Measurements from ENCODE around the gene MLLT6. TPM values are rescaled to one million over a fixed set of nuclear protein-coding genes. Genes with fewer than 3 reads are reported as not detected.

Gene MLLT6
- total and polyA plus RNA-seq, 2 of the 13 experiments (the other 11 are each of a cell fraction or from before 2014, with no cell fraction given) = 50.7 to 69.5 TPM

DNA sequence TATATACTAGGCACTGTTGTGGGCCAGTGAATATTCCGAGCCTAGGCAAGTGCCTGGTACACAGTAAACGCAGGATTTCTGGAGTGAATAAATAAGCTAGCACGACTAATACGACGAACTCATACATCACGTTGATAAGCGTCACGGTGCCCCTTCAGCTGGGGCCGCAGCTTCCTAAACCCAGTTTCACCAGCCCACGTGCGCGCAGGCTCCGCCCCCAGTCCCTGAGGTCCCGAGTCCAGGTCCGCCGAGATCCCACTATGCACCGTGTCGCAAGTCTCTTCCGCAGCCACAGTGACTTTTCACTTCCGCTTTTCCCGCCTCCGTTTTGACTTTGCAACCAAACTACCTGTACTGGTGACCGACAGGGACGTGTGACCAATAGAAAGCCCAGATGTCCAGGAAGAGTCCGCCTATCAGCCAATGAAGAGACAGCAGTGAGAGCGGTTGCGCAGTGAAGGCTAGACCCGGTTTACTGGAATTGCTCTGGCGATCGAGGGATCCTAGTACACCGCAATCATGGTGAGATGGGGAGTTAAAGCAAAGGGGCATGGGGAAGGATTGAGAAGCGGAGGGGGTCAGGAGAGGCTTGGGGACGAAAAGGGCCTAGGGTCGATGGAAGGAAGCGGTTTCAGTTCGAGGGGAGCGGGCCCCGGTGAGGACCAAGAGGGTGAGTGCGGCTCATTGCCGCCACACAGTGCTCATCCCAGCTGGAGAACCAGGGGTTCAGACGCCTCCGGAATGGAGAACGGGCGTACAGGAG is 47.4 kb downstream of the MLLT6 start, which contains the start of gene PSMB3 (continued):
- TF ChIP-seq ZNF570 (CRISPR knock-in tag; IDR thresholded peaks at IDR 0.05; ENCODE audit: borderline replicate concordance) = no peak
- TF ChIP-seq ATM (IDR thresholded peaks at IDR 0.05; ENCODE audit: borderline replicate concordance) = no peak
- peak; percentile 90; the same call in 1 of the 2 replicates for TF ChIP-seq ZBTB3 (CRISPR knock-in tag; IDR thresholded peaks at IDR 0.05; ENCODE audit: borderline replicate concordance, low read depth)
- TF ChIP-seq, protein P1, sequence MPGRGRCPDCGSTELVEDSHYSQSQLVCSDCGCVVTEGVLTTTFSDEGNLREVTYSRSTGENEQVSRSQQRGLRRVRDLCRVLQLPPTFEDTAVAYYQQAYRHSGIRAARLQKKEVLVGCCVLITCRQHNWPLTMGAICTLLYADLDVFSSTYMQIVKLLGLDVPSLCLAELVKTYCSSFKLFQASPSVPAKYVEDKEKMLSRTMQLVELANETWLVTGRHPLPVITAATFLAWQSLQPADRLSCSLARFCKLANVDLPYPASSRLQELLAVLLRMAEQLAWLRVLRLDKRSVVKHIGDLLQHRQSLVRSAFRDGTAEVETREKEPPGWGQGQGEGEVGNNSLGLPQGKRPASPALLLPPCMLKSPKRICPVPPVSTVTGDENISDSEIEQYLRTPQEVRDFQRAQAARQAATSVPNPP (CRISPR knock-in tag; IDR thresholded peaks at IDR 0.05) = no peak; the same call in 1 of the 2 replicates
- TF ChIP-seq, protein P2, sequence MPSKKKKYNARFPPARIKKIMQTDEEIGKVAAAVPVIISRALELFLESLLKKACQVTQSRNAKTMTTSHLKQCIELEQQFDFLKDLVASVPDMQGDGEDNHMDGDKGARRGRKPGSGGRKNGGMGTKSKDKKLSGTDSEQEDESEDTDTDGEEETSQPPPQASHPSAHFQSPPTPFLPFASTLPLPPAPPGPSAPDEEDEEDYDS (CRISPR knock-in tag; IDR thresholded peaks at IDR 0.05) = peak; percentile 81
- TF ChIP-seq SP2 (CRISPR knock-in tag; IDR thresholded peaks at IDR 0.05) = peak; percentile 99
- TF ChIP-seq CCDC6 (CRISPR knock-in tag; IDR thresholded peaks at IDR 0.05) = peak; percentile 75; the same call in 1 of the 2 replicates
- TF ChIP-seq, protein P3, sequence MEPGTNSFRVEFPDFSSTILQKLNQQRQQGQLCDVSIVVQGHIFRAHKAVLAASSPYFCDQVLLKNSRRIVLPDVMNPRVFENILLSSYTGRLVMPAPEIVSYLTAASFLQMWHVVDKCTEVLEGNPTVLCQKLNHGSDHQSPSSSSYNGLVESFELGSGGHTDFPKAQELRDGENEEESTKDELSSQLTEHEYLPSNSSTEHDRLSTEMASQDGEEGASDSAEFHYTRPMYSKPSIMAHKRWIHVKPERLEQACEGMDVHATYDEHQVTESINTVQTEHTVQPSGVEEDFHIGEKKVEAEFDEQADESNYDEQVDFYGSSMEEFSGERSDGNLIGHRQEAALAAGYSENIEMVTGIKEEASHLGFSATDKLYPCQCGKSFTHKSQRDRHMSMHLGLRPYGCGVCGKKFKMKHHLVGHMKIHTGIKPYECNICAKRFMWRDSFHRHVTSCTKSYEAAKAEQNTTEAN (CRISPR knock-in tag; conservative IDR thresholded peaks at IDR 0.05) = no peak; the same call in 1 of the 2 replicates
- peak; percentile 63 for TF ChIP-seq HNRNPLL (IDR thresholded peaks at IDR 0.05; ENCODE audit: low read depth, low read length, poor library complexity, severe bottlenecking)
- TF ChIP-seq CHD4 (IDR thresholded peaks at IDR 0.05; ENCODE audit: borderline replicate concordance, low read length) = 0 out of 2 replicates have a peak, but pooled peaks have one; percentile 9
- TF ChIP-seq, protein P4, sequence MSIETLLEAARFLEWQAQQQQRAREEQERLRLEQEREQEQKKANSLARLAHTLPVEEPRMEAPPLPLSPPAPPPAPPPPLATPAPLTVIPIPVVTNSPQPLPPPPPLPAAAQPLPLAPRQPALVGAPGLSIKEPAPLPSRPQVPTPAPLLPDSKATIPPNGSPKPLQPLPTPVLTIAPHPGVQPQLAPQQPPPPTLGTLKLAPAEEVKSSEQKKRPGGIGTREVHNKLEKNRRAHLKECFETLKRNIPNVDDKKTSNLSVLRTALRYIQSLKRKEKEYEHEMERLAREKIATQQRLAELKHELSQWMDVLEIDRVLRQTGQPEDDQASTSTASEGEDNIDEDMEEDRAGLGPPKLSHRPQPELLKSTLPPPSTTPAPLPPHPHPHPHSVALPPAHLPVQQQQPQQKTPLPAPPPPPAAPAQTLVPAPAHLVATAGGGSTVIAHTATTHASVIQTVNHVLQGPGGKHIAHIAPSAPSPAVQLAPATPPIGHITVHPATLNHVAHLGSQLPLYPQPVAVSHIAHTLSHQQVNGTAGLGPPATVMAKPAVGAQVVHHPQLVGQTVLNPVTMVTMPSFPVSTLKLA (IDR thresholded peaks at IDR 0.05) = peak; percentile 97
- TF ChIP-seq, protein P5, sequence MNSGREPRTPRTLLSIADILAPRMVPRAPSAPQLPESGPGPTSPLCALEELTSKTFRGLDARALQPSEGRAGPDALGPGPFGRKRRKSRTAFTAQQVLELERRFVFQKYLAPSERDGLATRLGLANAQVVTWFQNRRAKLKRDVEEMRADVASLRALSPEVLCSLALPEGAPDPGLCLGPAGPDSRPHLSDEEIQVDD (CRISPR knock-in tag; IDR thresholded peaks at IDR 0.05; ENCODE audit: borderline replicate concordance) = no peak
- no peak for TF ChIP-seq CHCHD3 (CRISPR knock-in tag; IDR thresholded peaks at IDR 0.05)
- no peak for TF ChIP-seq ZNF572 (CRISPR knock-in tag; IDR thresholded peaks at IDR 0.05)
- TF ChIP-seq U2AF1 (optimal IDR thresholded peaks at IDR 0.05; ENCODE audit: low read depth, low read length) = no peak
- TF ChIP-seq ZBTB20 (CRISPR knock-in tag; IDR thresholded peaks at IDR 0.05; ENCODE audit: borderline replicate concordance, low read depth) = no peak
- no peak for TF ChIP-seq RORA (CRISPR knock-in tag; IDR thresholded peaks at IDR 0.05)
- no peak for TF ChIP-seq ZNF460 (CRISPR knock-in tag; IDR thresholded peaks at IDR 0.05; ENCODE audit: borderline replicate concordance)
- TF ChIP-seq FOXK2 (IDR thresholded peaks at IDR 0.05) = 0 out of 2 replicates have a peak, but pooled peaks have one; percentile 65
- peak; percentile 27; the same call in 1 of the 2 replicates for TF ChIP-seq ZNF614 (CRISPR knock-in tag; IDR thresholded peaks at IDR 0.05; ENCODE audit: borderline replicate concordance)
- TF ChIP-seq FOSL2 (CRISPR knock-in tag; IDR thresholded peaks at IDR 0.05) = peak; percentile 72
- no peak for TF ChIP-seq MLLT10 (CRISPR knock-in tag; IDR thresholded peaks at IDR 0.05)
- peak; percentile 73 for TF ChIP-seq PPARG (CRISPR knock-in tag; conservative IDR thresholded peaks at IDR 0.05)

Measured in HepG2 (cell line).